ENCODE results near the gene ESM1.
"Not testable (repeated sequence)": the region's sequence is repeated elsewhere in the genome, so short reads cannot be mapped to it uniquely, and the experiment has no call there.

ESM1 gene, protein sequence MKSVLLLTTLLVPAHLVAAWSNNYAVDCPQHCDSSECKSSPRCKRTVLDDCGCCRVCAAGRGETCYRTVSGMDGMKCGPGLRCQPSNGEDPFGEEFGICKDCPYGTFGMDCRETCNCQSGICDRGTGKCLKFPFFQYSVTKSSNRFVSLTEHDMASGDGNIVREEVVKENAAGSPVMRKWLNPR

DNA sequence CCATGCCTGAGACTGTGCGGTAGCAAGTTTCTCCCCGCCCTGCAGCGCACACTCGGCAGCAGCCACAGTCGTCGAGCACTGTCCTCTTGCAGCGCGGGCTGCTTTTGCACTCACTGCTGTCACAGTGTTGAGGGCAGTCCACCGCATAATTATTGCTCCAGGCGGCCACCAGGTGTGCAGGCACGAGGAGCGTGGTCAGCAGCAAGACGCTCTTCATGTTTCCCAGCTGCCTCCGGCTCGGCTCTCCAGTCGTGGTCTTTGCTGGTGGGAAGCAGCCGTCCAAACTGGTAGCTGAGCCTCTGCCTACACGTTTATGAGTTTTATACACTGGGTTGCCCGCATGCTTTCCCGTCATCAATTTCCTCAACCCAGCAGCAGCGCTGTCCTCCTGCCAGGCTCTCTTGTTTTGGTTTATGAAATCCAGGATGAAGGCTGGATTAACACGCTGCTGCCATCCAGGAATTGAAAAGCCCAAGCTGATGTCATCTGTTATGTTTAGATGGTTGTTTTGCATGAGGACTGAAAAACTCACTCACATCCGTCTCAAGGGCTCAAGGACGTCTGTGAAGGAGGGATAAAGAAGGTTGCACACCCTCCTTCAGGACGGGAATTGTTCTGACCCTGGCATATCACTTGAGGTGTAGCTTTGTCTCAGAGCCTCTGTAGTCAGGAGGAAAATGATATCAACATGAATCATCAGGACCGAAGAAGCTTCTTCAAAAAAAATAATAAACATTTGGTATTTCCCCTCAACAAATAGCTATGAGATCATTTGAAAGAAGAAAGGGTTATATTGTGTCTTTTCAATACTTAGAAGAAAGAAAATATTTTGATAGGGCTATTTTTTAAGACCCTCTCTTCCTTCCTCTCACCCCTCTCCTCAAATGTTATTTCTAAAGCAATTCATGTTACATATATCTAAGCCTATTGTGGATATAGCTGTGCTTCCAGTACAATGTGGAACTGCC is at the start of gene ESM1:
Gene ESM1, minus strand, starts transcription at position 293 of the 968 bp plus-strand sequence. Its CDS starts 76 bp downstream, at position 217.
- no peak for DNase-seq (ENCODE audit: low read depth)

DNA sequence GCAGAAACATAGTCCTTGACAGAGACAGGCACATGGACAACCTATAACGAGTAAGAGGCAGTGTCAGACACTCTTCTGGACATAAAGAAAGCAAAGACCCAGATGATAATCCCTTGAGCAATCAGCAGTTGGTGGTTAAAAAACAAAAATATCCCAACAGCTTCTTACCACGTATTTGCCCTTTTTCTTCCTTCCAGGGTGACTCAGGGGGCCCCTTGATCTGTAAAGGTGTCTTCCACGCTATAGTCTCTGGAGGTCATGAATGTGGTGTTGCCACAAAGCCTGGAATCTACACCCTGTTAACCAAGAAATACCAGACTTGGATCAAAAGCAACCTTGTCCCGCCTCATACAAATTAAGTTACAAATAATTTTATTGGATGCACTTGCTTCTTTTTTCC is 48.2 kb upstream of the ESM1 start:
- no peak for DNase-seq (ENCODE audit: low read depth)

DNA sequence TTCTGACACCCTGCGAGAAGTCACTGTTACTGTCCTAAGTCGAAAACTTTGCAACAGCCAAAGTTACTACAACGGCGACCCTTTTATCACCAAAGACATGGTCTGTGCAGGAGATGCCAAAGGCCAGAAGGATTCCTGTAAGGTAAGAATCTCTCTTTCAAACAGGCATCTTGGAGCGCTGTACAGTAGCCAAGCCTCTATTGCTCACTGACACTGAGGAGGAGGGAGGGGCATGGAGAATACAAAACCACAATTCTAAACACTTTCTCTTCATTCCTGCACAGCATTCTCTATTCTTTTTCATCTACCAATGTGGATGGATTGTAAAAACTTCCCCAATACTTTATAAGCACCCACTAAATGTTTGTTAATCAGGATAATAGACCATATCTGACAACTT is 46.1 kb upstream of the ESM1 start:
- no peak for DNase-seq (ENCODE audit: low read depth)

DNA sequence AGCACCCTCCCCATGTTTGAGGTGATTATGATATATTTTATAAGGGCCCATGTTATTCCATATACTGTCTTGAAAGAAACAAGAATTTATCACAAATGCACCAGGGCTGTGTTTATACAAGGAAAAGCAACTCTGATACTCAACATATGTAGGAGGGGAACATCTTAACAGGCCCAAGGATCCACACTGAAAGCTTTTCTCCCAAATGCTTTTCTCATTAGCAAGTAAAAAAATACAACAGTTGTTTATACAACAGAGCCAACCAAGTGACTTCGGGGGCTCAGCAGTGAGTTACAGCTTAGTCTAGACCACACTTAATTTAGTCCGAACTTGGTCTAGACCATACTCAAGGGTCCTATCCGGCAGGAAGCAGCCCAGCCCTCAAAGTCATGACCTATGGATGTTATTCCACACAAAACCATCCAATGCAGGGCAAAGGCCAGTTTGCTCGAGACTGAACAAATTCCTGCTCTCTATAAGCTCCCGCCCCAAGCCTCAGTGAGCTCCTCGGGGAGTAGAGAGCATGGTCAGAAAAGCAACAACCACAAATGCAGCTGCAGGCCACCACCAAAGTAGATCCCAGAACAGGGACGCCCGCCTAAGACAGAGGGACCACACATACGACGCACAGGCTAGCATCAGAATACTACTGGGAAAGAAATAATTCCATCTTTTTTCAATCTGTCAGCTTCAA is 45.4 kb upstream of the ESM1 start:
- DNase-seq (ENCODE audit: low read depth) = no peak

DNA sequence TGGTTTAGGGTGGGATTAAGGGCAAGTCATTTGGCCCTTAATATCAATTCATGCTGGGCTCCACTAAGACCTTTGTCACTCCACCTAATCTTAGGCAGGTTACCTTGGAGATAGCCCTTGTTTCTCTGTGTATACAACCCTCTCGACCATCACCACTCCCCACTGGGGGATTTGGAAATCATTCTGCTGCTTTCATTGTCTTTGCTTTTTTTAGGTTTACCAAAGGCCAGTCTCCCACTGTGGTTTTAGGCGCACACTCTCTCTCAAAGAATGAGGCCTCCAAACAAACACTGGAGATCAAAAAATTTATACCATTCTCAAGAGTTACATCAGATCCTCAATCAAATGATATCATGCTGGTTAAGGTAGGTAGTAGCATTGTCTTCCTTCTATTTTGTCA is 44.8 kb upstream of the ESM1 start:
- DNase-seq (ENCODE audit: low read depth) = no peak

DNA sequence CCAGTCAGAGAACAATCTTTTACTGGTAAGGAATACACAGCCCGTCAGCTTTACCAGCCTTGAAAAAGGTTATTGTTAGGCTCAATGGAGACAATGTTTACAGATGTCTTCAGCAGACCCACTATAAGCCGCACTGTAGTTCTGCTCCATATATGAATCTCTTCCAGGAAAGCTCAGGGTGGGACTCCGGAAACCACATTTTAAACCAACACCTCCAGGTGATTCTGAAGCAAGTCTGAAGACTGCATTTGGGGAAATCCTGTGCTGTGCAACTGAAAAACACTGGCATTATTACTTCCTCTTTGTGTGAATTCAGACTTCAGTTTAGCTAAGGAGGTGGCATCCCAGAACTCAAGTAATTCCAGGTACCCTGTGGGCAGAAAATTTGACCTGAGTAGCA is 42.2 kb upstream of the ESM1 start:
- DNase-seq (ENCODE audit: low read depth) = no peak

DNA sequence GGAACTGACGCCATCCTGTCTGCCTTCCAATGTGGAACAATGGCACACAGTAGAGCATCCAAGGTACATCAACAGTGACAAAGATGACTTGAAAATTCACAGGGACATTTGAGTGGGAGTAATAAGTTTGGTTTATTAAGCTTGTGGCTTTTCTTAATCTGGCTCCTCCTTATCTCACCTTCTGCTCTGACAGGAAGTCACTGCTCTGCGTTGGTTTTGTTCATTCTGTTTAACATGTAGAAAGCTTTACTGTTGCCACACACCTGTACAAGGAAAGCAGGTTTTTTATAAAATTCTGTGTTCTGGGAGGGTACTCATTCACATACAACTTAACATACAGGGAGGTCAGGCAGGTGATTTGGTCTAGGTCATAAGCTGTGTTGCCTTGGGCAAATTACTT is 37.1 kb upstream of the ESM1 start:
- DNase-seq (ENCODE audit: low read depth) = no peak

DNA sequence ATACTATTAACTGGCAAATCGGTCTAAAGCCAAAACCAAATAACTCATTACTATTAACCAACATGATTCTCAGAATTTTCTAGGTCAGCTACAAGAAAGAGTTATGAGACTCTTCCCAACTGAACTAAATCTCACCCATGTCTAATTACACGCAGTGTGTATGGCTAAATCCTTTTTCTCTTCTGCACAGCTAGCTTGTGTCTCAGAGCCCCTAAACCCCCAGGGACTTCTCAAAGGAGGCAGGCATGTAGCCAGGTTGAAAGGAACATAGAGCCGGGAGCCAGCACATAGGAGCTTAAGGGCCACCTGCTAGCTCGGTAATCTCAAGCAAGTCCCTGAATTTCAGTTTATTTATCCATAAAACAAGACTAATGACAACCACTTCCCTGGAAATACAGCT is 36.4 kb upstream of the ESM1 start:
- DNase-seq (ENCODE audit: low read depth) = no peak

DNA sequence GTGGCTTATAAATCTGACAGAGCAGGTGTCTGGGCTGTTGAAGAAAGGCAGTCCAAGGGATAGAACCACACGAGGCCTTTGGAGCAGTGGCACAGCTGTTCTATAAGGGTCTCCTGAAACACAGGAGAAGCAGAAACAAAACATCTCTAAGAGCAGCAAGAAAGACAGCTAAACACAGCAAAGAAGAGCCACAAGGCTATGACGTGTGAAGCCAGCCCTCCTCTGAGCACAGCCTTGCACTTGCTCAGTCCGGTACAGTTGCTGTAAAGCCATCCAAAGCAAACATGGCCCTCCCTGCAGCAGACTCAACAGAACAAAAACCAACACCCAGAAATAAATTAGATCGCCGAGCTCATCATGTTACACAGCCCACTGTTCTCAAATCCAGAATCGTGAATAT is 36.0 kb upstream of the ESM1 start:
- no peak for DNase-seq (ENCODE audit: low read depth)

DNA sequence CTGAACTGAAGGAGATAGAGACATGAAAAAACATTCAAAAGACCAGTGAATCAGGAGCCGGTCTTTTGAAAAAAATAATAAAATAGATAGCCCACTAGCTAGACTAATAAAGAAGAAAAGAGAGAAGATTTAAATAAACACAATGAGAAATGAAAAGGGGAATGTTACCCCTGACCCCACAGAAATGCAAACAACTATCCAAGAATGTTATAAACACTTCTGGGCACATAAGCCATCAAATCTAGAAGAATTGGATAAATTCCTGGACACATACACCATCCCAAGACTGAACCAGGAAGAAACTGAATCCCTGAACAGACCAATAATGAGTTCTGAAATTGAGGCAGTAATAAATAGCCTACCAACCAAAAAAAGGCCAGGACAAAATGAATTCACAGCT is 24.8 kb upstream of the ESM1 start:
- not testable (repeated sequence) for DNase-seq (ENCODE audit: low read depth)

DNA sequence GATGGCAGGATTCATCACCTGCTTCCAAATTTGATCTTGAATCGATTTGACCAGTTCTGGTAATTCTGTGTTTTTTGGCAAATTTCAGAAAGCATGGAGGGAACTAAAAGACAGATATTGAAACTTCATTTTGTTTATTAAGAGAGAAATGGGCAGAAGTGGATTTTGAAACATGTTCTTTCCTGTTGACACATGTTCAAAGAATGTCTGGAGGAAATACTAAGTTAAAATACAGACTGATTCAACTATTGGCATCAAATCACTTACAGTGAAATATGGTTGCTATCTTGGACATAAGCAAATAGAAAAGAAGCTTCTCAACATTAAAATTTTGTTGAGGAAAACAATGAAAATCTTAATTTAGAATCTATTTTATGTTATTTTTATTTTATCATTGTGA is 19.3 kb upstream of the ESM1 start:
- no peak for DNase-seq (ENCODE audit: low read depth)

DNA sequence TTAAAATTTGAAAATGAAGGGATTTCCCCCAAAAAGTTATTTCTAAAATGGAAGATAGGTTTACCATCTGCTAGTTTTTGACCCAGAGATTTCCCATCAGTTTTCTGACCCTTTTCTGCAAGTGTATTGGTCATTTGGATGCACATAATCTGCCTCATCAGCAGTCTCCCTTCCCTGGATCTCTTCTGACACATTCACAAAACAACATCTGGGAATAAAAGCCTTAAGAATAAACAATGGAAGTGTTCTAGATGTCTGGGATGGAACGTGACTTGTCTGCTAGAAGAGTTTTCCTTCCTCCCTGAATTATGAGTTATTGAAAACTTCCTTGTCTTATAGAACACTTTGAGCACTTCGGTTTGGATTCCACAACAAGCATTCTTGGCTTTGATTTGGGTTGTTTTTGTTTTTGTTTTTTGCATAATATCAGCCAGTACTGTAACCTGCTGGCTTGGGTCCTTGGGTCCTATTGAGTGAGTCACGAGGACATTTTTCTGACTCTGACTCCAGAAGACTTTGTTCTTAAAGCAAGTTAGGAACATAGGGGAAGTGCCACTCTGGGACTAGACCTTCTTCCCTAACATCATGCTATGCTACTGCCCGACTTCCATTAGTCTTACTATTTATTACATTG is 18.2 kb upstream of the ESM1 start:
- no peak for DNase-seq (ENCODE audit: low read depth)

DNA sequence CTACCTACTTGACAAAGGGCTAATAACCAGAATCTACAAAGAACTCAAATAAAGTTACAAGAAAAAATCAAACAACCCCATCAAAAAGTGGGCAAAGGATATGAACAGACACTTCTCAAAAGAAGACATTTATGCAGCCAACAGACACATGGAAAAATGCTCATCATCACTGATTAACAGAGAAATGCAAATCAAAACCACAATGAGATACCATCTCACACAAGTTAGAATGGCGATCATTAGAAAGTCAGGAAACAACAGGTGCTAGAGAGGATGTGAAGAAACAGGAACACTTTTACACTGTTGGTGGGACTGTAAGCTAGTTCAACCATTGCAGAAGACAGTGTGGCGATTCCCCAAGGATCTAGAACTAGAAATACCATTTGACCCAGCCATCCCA is 16.8 kb upstream of the ESM1 start:
- DNase-seq (ENCODE audit: low read depth) = not testable (repeated sequence)

DNA sequence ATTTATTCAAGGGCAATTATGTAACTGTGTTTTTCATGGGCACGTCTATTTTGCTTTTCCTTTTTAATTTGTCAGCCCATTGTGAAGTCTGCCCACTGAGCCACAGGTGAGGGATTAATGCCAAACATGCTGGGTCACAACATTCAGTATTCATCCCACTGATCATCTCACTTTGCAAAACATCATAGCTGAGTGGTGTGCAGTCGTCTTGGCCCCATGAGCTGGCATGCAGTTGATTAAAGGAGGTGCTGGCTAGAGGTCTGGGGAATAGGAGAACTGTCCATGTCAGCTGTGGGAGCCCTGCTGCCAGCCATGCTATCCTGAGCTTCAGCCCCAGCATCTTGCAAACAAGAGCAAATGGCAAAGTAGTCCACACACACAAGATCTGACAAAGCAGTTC is 11.7 kb upstream of the ESM1 start:
- no peak for DNase-seq (ENCODE audit: low read depth)

DNA sequence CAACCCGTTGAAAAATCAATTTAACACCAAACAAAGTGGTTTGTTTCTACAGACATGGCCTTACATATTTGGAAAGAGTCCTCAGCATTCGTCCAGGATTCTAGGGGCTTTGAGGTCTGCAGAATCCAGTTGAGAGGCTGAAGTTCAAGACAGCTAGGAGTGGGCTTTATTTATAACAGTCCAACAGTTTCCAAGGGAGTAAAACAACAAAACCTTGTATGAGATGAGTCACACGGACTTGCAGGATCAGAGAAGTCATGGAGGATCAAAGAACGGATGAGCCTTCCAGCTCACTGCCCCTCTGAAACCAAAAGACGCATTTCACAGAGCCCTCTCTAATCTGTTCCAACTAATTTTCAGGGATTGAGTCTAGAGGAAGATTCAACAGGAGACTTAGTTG is 11.1 kb upstream of the ESM1 start:
- DNase-seq (ENCODE audit: low read depth) = no peak

DNA sequence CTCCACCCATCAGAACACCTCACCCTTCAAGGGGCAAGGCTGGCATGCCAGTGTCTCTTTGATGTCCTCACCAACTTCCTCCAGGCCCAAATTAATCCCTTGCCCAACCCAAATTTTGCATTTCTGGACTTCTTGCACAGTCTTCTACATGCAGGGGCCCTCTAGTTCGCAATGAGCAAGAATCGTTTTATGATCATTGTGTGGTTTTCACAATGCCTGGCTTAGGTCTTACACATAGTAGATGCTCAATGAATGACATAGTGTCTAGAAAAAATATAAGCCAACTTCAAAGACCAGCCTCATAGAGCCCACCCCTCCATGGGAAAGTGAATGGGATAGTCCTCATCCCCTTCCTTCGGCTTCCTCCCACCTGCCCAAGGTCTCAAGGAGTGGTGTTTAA is 9.8 kb upstream of the ESM1 start:
- no peak for DNase-seq (ENCODE audit: low read depth)

DNA sequence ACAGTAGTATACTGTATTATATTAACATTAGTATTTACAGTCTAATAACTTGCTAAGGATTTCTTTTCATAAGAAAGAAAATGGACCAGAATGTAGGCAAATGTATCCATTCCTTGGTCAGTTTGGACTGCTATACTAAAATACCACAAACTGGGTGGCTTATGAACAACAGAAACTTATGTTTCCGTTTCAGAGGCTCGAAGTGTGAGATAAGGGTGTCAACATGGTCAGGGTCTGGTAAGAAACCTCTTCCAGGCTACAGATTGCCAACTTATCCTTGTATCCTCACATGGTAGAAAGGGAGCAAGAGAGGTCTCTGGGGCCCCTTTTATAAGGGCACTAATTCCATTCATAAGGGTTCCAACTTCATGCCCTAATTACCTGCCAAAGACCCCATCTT is 9.2 kb upstream of the ESM1 start:
- no peak for DNase-seq (ENCODE audit: low read depth)

DNA sequence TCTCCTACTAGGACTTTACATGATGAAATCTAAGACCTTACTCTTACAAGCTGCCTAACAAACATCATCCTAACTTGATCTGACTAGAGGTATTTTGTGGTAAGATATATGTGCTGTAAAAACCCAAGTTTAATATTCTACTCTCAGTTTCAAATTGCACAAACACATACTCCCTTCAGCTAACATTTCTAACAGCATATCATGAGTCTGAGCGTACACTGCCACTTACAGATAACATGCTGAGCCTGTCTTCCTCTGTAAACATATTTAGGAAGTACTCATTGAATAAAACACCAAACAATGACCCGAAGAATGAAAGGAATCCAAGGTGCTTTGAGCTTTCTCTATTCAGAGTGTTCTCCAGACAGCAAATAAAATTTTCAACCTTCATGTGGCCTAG is 7.9 kb upstream of the ESM1 start:
- no peak for DNase-seq (ENCODE audit: low read depth)

DNA sequence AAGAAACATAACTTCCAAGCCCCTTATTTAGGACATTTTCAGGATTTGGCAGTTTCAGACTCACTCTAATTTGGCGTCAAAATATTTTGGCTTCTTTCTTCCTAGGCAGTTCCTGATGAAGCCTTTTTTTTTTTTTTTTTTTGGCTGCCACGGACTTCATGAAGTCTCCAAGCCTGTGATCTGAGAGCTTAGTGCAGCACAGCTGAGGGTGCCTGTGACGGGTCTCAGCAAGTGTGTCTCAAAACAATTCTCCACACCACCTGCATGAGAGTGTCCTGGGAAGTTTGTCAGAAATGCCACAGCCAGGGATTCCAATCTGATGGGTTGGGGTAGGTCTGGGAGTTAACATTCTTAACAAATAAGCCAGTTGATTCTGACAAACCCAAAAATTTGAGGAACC is 6.0 kb upstream of the ESM1 start:
- DNase-seq (ENCODE audit: low read depth) = no peak

DNA sequence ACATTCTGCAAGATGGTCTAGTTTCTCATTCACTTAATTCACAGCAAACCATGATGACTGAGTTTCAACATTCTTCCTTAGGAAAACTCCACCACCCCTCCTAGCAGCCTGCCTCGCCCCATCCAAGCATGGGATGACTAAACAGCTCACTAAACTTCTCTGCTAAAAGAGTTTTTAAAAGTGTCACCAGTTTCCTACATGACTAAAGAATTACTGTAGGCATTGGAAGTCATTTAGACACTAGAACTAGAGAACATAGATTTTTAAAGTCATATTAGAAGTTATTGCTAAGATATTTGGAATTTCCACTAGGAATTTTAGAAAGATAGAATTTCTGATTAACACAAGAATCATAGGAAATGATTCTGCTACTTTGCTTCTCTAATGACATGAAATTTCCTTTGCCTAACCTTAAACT is 5.5 kb upstream of the ESM1 start:
- DNase-seq (ENCODE audit: low read depth) = no peak

DNA sequence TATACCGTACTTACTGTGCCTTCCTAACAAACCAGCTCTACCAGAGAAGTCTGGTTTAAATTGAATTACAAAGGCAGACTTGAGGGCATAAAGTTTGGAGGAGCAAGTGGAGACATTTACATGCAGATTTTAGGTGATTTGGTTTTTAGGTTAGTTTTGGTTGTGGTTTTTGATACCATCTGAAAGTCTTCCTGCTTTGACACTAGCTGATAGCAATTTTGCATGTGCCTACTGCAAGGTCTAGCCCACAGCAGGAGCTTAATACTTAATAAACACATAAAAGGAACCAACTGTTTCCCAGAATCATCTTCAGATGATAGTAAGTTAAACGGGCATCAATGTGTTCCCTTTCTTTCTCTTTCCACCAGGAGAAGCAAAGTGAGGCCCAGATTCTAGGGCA is 3.4 kb upstream of the ESM1 start:
- DNase-seq (ENCODE audit: low read depth) = no peak

DNA sequence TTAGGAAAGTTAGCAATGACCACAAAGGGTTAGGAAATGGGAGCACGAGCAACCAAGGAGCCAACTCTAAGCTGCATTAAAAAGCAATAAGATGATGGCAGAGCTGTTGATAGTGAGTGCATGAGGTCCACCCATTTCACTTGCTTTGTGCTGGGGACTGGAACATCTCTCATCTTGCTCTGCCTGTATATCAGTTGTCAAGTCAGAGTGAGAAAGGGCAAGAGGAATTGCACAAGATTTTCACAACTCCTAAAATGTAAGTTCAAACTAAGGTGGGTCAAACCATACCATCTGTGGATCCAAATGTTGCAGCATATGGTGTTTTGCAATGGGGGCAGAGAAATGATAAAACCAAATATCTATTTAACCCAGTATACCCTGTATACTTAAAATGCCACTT is 2.8 kb upstream of the ESM1 start:
- DNase-seq (ENCODE audit: low read depth) = no peak

DNA sequence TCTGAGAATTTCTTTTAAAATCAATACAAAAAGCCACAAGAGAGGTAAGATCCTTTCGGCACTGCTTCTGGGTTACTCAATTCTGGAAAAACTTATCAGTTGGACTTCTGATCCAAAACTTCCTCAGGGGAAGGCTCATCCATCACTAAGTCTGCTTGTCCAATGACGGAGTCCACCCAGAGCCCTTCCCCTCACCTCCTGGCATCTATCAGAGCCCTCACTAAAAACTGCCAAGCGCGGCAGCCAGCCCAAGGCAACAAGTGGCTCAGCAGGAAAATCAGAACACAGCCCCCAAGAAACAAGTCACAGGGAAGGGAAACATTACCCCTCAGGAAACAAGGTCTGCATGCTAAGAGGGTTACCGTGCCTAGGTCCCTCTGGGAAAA is 869 bp upstream of the ESM1 start:
- no peak for DNase-seq (ENCODE audit: low read depth)
